GM20000 (cell line): Measurements from ENCODE around the gene LPCAT1.
A peak's percentile ranks its signal among the peaks of the same experiment; 100 is the strongest.

Experiments used
- DNase-seq: peaks from one replicate; pipeline ENCODE4 v3.0.0; 2012; ENCODE audit warnings: low spot score
- TF ChIP-seq, protein P1 (sequence below): IDR thresholded peaks from 2 replicates; pipeline ENCODE4 v1.5.1; 2012; ENCODE audit warnings: mild to moderate bottlenecking, control low read depth; ENCODE audit errors: extremely low read depth, missing control alignments

LPCAT1 gene

GRCh38 chr5:1489754-1490153, 34.0 kb downstream of the LPCAT1 start:
- no peak for DNase-seq
- TF ChIP-seq, protein P1, sequence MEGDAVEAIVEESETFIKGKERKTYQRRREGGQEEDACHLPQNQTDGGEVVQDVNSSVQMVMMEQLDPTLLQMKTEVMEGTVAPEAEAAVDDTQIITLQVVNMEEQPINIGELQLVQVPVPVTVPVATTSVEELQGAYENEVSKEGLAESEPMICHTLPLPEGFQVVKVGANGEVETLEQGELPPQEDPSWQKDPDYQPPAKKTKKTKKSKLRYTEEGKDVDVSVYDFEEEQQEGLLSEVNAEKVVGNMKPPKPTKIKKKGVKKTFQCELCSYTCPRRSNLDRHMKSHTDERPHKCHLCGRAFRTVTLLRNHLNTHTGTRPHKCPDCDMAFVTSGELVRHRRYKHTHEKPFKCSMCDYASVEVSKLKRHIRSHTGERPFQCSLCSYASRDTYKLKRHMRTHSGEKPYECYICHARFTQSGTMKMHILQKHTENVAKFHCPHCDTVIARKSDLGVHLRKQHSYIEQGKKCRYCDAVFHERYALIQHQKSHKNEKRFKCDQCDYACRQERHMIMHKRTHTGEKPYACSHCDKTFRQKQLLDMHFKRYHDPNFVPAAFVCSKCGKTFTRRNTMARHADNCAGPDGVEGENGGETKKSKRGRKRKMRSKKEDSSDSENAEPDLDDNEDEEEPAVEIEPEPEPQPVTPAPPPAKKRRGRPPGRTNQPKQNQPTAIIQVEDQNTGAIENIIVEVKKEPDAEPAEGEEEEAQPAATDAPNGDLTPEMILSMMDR = no peak

- TF ChIP-seq, protein P1 = no peak
- DNase-seq = peak; percentile 81
Observed at GRCh38 chr5:1488882-1489680, 34.7 kb downstream of the LPCAT1 start.

- TF ChIP-seq, protein P1 = no peak
- no peak for DNase-seq
Observed at GRCh38 chr5:1487079-1487764, 36.5 kb downstream of the LPCAT1 start.

- TF ChIP-seq, protein P1 = no peak
- DNase-seq = no peak
Observed at GRCh38 chr5:1486271-1486670, 37.5 kb downstream of the LPCAT1 start.

GRCh38 chr5:1485579-1486118, 38.1 kb downstream of the LPCAT1 start:
- no peak for DNase-seq
- TF ChIP-seq, protein P1 = no peak

DNA sequence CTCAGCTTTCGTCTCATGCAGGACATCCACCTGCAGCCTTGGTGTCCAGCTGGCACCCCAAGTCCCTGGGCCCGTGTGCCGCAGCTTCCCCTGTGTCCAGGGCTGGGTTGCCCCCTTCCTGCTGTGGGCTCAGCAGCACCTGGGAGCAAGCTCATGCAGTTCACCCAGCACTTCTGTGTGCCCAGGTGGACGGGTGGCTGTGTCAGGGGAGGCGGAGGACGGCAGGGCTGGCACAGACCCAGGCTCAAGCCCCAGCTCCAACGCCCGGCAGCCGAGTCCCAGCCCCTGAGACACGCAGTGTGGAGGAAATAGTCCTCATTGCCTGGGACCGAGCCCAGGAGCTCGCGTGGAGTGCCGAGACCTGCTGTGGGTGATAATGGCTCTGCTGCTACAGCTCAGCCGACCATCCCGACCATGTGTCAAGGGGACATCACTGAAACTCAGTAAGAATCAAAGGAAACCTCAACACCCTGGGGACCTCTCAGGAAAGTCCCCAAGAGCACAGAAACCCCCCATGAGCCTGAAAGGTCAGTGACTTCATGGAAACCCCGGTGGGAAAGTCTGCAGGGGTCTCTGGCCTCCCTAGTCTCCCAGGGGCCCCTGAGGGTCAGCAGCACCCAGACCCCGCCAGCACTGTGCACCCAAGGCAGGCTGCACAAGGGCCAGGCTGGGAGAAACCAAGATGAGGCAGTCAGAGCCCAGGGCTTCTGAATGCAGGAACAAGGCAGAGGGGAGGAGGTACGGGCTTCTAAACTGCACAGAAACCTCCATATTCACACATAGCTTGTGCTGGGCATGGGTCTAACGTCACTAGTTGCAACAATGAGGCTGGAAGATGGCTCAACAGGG, 38.8 kb downstream of the LPCAT1 start:
- DNase-seq = peak; percentile 89
- TF ChIP-seq, protein P1 = no peak
